ENCODE results near the gene SH3PXD2A.
"Not testable (repeated sequence)": the region's sequence is repeated elsewhere in the genome, so short reads cannot be mapped to it uniquely, and the experiment has no call there.

SH3PXD2A gene

DNA sequence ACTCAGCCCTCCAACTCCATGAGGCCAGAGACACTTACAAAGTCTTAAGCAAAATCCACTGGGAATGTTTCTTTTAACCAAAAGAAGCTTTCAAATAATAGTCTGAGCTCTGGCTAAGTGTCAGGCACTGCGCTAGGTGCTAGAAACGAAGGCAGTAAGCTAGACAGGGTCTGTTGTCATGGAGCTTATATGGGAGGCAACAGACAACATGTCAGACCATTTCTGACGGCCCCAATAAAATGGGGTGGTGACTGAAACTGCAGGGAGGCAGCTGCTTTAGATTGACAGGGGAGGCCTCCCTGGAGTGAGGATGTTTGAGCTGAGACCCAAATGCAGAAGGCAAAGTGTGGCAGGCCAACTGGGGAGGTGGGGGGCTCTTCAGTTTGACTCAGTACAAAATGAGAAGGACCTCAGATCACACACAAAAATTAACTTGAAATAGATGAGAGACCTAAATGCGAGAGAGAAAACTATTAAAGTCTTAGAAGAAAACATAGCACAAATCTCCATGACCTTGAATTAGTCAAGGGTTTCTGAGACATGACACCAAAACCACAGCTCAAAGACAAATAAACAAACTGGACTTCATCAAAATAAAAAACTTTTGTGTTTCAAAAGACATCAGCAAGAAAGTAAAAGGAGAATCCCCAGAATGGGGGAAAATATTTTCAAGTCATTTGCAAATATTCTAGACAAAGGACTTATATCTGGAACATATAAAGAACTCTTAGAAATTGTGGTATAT is 40.6 kb downstream of the SH3PXD2A start:
- Histone ChIP-seq H3K27ac (ENCODE audit: insufficient read depth in 1 of 2, low read depth in 1 of 2, low read length in 2 of 2, poor library complexity in 1 of 2, severe bottlenecking in 2 of 2) (no peak overlapping the region), H3K4me1 (ENCODE audit: control extremely low read depth in 1 of 4, control insufficient read depth in 4 of 4, insufficient read depth in 4 of 4, low read length in 3 of 4) (peaks cover 0 to 21% (median 3%) of the 10 kb centered on the region in 4 experiments), H3K27me3 (replicated peaks in 2 of 5; ENCODE audit: control insufficient read depth in 4 of 5, insufficient read depth in 5 of 5, low read length in 4 of 5) (no peaks in the 10 kb centered on the region), H3K4me3 (ENCODE audit: control insufficient read depth in 1 of 7, extremely low read depth in 1 of 7, insufficient read depth in 4 of 7, low read depth in 2 of 7, low read length in 6 of 7) (no peak overlapping the region), H3K36me3 (ENCODE audit: control insufficient read depth in 4 of 4, insufficient read depth in 4 of 4, low read length in 3 of 4) (no peaks in the 10 kb centered on the region), H3K9me3 (ENCODE audit: control extremely low read depth in 1 of 5, control insufficient read depth in 4 of 5, insufficient read depth in 2 of 5, low read depth in 1 of 5, low read length in 4 of 5) (no peaks in the 10 kb centered on the region)
- no peak for DNase-seq
- ChIA-PET CTCF (interaction anchor here (0.6 to 1.8 kb wide), 6 partner anchors 11 to 178 kb away, joined by 3 to 6 read pairs (median 4); no protein-coding TSS in a partner anchor), POLR2A (no interaction called here)
- WGBS (ENCODE audit: insufficient coverage): 100% methylated on average over 3 of the region's 4 CpGs

DNA sequence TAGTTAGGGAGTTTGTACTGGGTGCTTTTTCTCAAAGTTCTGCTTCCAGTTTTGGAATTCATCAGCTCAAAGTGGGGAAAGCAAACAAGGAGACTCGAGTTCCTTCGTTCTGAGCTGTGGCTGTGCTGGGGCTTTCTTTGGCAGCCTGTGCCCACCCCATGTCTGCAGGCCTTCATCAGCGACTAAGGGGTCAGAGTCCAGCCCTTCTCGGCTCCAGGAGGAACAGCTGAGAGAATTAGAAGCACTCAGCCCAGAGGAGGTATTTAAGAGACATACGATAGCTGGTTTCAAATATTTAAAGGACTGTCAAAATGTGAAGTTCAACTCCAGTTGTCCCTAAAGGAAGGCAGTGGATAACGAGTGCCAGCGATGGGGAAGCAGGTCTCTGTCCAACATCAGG is 41.3 kb downstream of the SH3PXD2A start:
- Histone ChIP-seq H3K27ac (ENCODE audit: insufficient read depth in 1 of 2, low read depth in 1 of 2, low read length in 2 of 2, poor library complexity in 1 of 2, severe bottlenecking in 2 of 2) (no peak overlapping the region), H3K9me3 (ENCODE audit: control extremely low read depth in 1 of 5, control insufficient read depth in 4 of 5, insufficient read depth in 2 of 5, low read depth in 1 of 5, low read length in 4 of 5) (no peaks in the 10 kb centered on the region), H3K4me1 (ENCODE audit: control extremely low read depth in 1 of 4, control insufficient read depth in 4 of 4, insufficient read depth in 4 of 4, low read length in 3 of 4) (peaks cover 0 to 18% (median 3%) of the 10 kb centered on the region in 4 experiments), H3K4me3 (ENCODE audit: control insufficient read depth in 1 of 7, extremely low read depth in 1 of 7, insufficient read depth in 4 of 7, low read depth in 2 of 7, low read length in 6 of 7) (no peak overlapping the region), H3K27me3 (replicated peaks in 2 of 5; ENCODE audit: control insufficient read depth in 4 of 5, insufficient read depth in 5 of 5, low read length in 4 of 5) (no peaks in the 10 kb centered on the region), H3K36me3 (ENCODE audit: control insufficient read depth in 4 of 4, insufficient read depth in 4 of 4, low read length in 3 of 4) (no peaks in the 10 kb centered on the region)
- WGBS (ENCODE audit: insufficient coverage): 93% methylated on average over 7 of the region's 7 CpGs
- DNase-seq: no peak
- POLR2A ChIA-PET: no interaction called here
- CTCF ChIA-PET: interaction anchor here (0.6 to 2.6 kb wide), 10 partner anchors 10 to 128 kb away, joined by 3 to 6 read pairs (median 4); no protein-coding TSS in a partner anchor

DNA sequence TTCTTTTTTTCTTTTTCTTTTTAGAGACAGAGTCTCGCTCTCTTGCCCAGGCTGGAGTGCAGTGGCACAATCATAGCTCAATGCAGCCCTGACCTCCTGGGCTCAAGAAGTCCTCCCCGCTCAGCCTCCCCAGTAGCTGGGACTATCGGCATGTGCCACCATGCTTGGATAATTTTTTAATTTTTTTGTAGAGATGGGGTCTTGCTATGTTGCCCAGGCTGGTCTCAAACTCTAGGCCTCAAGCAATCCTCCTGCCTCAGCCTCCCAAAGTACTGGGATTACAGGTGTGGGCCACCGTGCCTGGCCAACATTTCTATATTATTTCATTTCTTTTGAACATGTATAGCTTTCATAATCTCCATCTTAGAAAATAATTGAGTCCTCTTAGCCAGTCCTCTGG is 42.1 kb downstream of the SH3PXD2A start:
- no CpG with 5 or more reads among the region's 4 CpGs for WGBS (ENCODE audit: insufficient coverage)
- POLR2A ChIA-PET; H3K9me3 ChIP-seq (ENCODE audit: control extremely low read depth in 1 of 5, control insufficient read depth in 4 of 5, insufficient read depth in 2 of 5, low read depth in 1 of 5, low read length in 4 of 5); H3K27me3 ChIP-seq (replicated peaks in 2 of 5; ENCODE audit: control insufficient read depth in 4 of 5, insufficient read depth in 5 of 5, low read length in 4 of 5); H3K36me3 ChIP-seq (ENCODE audit: control insufficient read depth in 4 of 4, insufficient read depth in 4 of 4, low read length in 3 of 4); DNase-seq; H3K27ac ChIP-seq (ENCODE audit: insufficient read depth in 1 of 2, low read depth in 1 of 2, low read length in 2 of 2, poor library complexity in 1 of 2, severe bottlenecking in 2 of 2); H3K4me3 ChIP-seq (ENCODE audit: control insufficient read depth in 1 of 7, extremely low read depth in 1 of 7, insufficient read depth in 4 of 7, low read depth in 2 of 7, low read length in 6 of 7): not testable (repeated sequence)
- peaks cover 0 to 18% (median 3%) of the 10 kb centered on the region in 4 experiments for H3K4me1 ChIP-seq (ENCODE audit: control extremely low read depth in 1 of 4, control insufficient read depth in 4 of 4, insufficient read depth in 4 of 4, low read length in 3 of 4)
- CTCF ChIA-PET: interaction anchor here (0.6 to 2.6 kb wide), 7 partner anchors 11 to 128 kb away, joined by 3 to 6 read pairs (median 4); no protein-coding TSS in a partner anchor

- Histone ChIP-seq H3K4me1 (ENCODE audit: control extremely low read depth in 1 of 4, control insufficient read depth in 4 of 4, insufficient read depth in 4 of 4, low read length in 3 of 4) (peaks cover 0 to 18% (median 3%) of the 10 kb centered on the region in 4 experiments), H3K27me3 (replicated peaks in 2 of 5; ENCODE audit: control insufficient read depth in 4 of 5, insufficient read depth in 5 of 5, low read length in 4 of 5) (no peaks in the 10 kb centered on the region), H3K27ac (ENCODE audit: insufficient read depth in 1 of 2, low read depth in 1 of 2, low read length in 2 of 2, poor library complexity in 1 of 2, severe bottlenecking in 2 of 2) (no peak overlapping the region), H3K36me3 (ENCODE audit: control insufficient read depth in 4 of 4, insufficient read depth in 4 of 4, low read length in 3 of 4) (no peaks in the 10 kb centered on the region), H3K4me3 (ENCODE audit: control insufficient read depth in 1 of 7, extremely low read depth in 1 of 7, insufficient read depth in 4 of 7, low read depth in 2 of 7, low read length in 6 of 7) (no peak overlapping the region), H3K9me3 (ENCODE audit: control extremely low read depth in 1 of 5, control insufficient read depth in 4 of 5, insufficient read depth in 2 of 5, low read depth in 1 of 5, low read length in 4 of 5) (no peaks in the 10 kb centered on the region)
- ChIA-PET POLR2A (no interaction called here), CTCF (interaction anchor here (0.8 to 2.6 kb wide), 5 partner anchors 10 to 127 kb away, joined by 3 to 6 read pairs (median 4); no protein-coding TSS in a partner anchor)
- peak in 2 of 3 donors; percentile 40 to 51 for DNase-seq
- 37% methylated on average over 3 of the region's 4 CpGs for WGBS (ENCODE audit: insufficient coverage)
These were observed 42.9 kb downstream of the SH3PXD2A start for GRCh38 chr10:103812432-103812831.

DNA sequence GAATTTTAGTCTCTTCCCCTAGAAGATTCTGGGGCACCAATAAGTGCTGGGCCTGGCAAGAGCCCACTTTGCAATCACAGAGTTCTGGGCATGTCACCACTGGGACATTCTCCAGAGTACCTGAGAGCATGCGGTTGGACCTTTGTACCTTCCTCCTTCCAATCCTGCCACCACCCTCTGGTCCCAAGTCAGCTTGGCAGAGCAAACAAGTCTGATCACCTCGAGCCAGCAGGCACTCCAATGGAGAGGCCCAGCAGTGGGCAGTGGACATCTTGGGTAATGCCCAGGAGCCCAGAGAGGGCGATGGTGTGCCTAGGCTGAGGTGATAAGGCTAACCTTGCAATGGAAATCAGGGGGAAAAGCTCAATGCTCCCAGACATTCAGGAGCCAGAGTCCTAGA is 43.4 kb downstream of the SH3PXD2A start:
- H3K27me3 ChIP-seq (replicated peaks in 2 of 5; ENCODE audit: control insufficient read depth in 4 of 5, insufficient read depth in 5 of 5, low read length in 4 of 5): no peaks in the 10 kb centered on the region
- CTCF ChIA-PET: interaction anchor here (0.8 to 2.6 kb wide), 4 partner anchors 9 to 47 kb away, joined by 3 to 6 read pairs (median 4); no protein-coding TSS in a partner anchor
- POLR2A ChIA-PET: no interaction called here
- H3K27ac ChIP-seq (ENCODE audit: insufficient read depth in 1 of 2, low read depth in 1 of 2, low read length in 2 of 2, poor library complexity in 1 of 2, severe bottlenecking in 2 of 2): no peak overlapping the region
- 82% methylated on average over 3 of the region's 3 CpGs for WGBS (ENCODE audit: insufficient coverage)
- no peaks in the 10 kb centered on the region for H3K9me3 ChIP-seq (ENCODE audit: control extremely low read depth in 1 of 5, control insufficient read depth in 4 of 5, insufficient read depth in 2 of 5, low read depth in 1 of 5, low read length in 4 of 5)
- peaks cover 0 to 18% (median 3%) of the 10 kb centered on the region in 4 experiments for H3K4me1 ChIP-seq (ENCODE audit: control extremely low read depth in 1 of 4, control insufficient read depth in 4 of 4, insufficient read depth in 4 of 4, low read length in 3 of 4)
- H3K4me3 ChIP-seq (ENCODE audit: control insufficient read depth in 1 of 7, extremely low read depth in 1 of 7, insufficient read depth in 4 of 7, low read depth in 2 of 7, low read length in 6 of 7): no peak overlapping the region
- DNase-seq: no peak
- no peaks in the 10 kb centered on the region for H3K36me3 ChIP-seq (ENCODE audit: control insufficient read depth in 4 of 4, insufficient read depth in 4 of 4, low read length in 3 of 4)

GRCh38 chr10:103811463-103811862 is 43.9 kb downstream of the SH3PXD2A start:
- ChIA-PET CTCF (interaction anchor here (2.6 kb wide), 1 partner anchor 9 kb away, joined by 6 read pairs; no protein-coding TSS in a partner anchor), POLR2A (no interaction called here)
- 100% methylated on average over 2 of the region's 6 CpGs for WGBS (ENCODE audit: insufficient coverage)
- DNase-seq: no peak
- Histone ChIP-seq H3K27me3 (replicated peaks in 2 of 5; ENCODE audit: control insufficient read depth in 4 of 5, insufficient read depth in 5 of 5, low read length in 4 of 5) (no peaks in the 10 kb centered on the region), H3K36me3 (ENCODE audit: control insufficient read depth in 4 of 4, insufficient read depth in 4 of 4, low read length in 3 of 4) (no peaks in the 10 kb centered on the region), H3K27ac (ENCODE audit: insufficient read depth in 1 of 2, low read depth in 1 of 2, low read length in 2 of 2, poor library complexity in 1 of 2, severe bottlenecking in 2 of 2) (no peak overlapping the region), H3K4me3 (ENCODE audit: control insufficient read depth in 1 of 7, extremely low read depth in 1 of 7, insufficient read depth in 4 of 7, low read depth in 2 of 7, low read length in 6 of 7) (no peak overlapping the region), H3K9me3 (ENCODE audit: control extremely low read depth in 1 of 5, control insufficient read depth in 4 of 5, insufficient read depth in 2 of 5, low read depth in 1 of 5, low read length in 4 of 5) (no peaks in the 10 kb centered on the region), H3K4me1 (ENCODE audit: control extremely low read depth in 1 of 4, control insufficient read depth in 4 of 4, insufficient read depth in 4 of 4, low read length in 3 of 4) (peaks cover 0 to 17% (median 3%) of the 10 kb centered on the region in 4 experiments)

DNA sequence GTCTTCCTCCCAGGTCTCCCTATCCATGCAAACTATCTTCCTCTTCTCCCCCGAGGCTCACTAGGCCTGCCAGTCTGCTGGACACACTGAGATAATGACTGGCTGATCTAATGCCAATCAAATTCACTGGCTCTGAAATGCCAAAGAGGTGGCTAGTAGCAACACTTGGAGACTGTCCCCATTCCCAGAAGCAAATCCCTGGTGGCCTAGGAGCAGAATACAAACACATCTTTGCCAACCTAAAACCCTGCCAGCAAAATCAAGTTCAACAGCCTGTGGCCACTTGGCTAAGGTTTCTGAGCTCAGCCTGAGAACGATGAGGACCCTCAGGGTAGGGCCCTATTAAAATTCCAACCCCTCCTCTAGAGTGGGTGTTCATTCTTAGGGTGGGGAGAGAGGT is 46.6 kb downstream of the SH3PXD2A start:
- POLR2A ChIA-PET: no interaction called here
- no peak overlapping the region for H3K27ac ChIP-seq (ENCODE audit: insufficient read depth in 1 of 2, low read depth in 1 of 2, low read length in 2 of 2, poor library complexity in 1 of 2, severe bottlenecking in 2 of 2)
- CTCF ChIA-PET: interaction anchor here (2.8 kb wide), 1 partner anchor 39 kb away, joined by 7 read pairs; no protein-coding TSS in a partner anchor
- H3K4me1 ChIP-seq (ENCODE audit: control extremely low read depth in 1 of 4, control insufficient read depth in 4 of 4, insufficient read depth in 4 of 4, low read length in 3 of 4): peaks cover 0 to 14% (median 3%) of the 10 kb centered on the region in 4 experiments
- H3K4me3 ChIP-seq (ENCODE audit: control insufficient read depth in 1 of 7, extremely low read depth in 1 of 7, insufficient read depth in 4 of 7, low read depth in 2 of 7, low read length in 6 of 7): no peak overlapping the region
- no peaks in the 10 kb centered on the region for H3K9me3 ChIP-seq (ENCODE audit: control extremely low read depth in 1 of 5, control insufficient read depth in 4 of 5, insufficient read depth in 2 of 5, low read depth in 1 of 5, low read length in 4 of 5)
- 100% methylated on average over 1 of the region's 2 CpGs for WGBS (ENCODE audit: insufficient coverage)
- no peaks in the 10 kb centered on the region for H3K27me3 ChIP-seq (replicated peaks in 2 of 5; ENCODE audit: control insufficient read depth in 4 of 5, insufficient read depth in 5 of 5, low read length in 4 of 5)
- no peak for DNase-seq
- no peaks in the 10 kb centered on the region for H3K36me3 ChIP-seq (ENCODE audit: control insufficient read depth in 4 of 4, insufficient read depth in 4 of 4, low read length in 3 of 4)

All from common myeloid progenitor, CD34-positive (primary cell).